Stimulated activated CD4-positive, alpha-beta T cell treated with anti-CD3 and anti-CD28 coated beads, Interleukin-12 subunit alpha, Interleukin-12 subunit beta, amount 100 ng/mL, for 4 hours (primary cell): ENCODE data around the gene CAMKMT.
"Not testable (repeated sequence)": the region's sequence is repeated elsewhere in the genome, so short reads cannot be mapped to it uniquely, and the experiment has no call there.

Experiments
- DNase-seq: peaks from one replicate; pipeline ENCODE4 v3.0.0-alpha.2; 2020

CAMKMT gene

GRCh38 chr2:44559108-44559507 is 197.4 kb downstream of the CAMKMT start:
- DNase-seq, result no peak

- peak; percentile 2 for DNase-seq
Measured at GRCh38 chr2:44560352-44560751, 198.6 kb downstream of the CAMKMT start.

DNA sequence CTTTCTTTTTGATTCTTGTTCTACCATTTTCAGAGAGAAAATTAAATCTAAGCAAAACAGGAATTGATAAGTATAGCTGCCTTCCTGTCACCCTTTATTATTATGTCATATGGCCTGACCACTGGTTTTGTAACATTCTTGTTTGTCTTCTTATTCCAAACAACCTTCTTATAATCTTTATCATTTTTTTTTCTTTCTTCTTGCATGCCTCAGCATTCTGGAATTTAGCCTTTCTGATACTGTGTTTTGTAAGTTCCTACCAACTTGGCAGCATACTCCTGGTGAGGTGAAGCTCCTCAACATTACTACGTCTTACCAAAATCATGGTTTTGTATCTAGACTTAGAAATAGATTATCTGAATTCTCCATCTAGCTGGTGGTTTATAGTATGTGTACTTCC is 199.2 kb downstream of the CAMKMT start:
- DNase-seq, result no peak

- no peak for DNase-seq
Measured at GRCh38 chr2:44562737-44563136, 201.0 kb downstream of the CAMKMT start.

- DNase-seq, result no peak
Measured at GRCh38 chr2:44564752-44565151, 203.0 kb downstream of the CAMKMT start.

GRCh38 chr2:44566059-44566458 is 204.3 kb downstream of the CAMKMT start:
- no peak for DNase-seq

- no peak for DNase-seq
Measured at GRCh38 chr2:44569491-44569890, 207.7 kb downstream of the CAMKMT start.

GRCh38 chr2:44570271-44570670 is 208.5 kb downstream of the CAMKMT start:
- no peak for DNase-seq

DNA sequence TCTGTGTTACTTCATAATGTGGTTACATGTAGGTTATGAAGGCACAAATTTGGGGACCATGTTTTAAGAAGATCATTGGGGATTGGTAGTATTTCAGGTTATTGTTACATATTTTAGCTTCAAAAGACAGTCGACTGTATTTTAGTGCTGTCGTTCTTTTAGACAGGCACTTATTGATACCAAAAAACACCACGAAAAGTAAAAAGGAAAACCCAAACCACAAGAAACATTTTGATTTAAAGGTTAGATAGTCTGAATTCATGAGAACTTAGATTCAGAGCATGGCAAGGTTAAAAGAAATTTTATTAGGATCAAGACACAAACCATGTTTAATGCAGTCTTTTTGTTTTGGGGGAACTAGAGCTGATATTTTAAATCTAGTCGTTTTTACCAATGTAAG is 209.0 kb downstream of the CAMKMT start:
- no peak for DNase-seq

DNA sequence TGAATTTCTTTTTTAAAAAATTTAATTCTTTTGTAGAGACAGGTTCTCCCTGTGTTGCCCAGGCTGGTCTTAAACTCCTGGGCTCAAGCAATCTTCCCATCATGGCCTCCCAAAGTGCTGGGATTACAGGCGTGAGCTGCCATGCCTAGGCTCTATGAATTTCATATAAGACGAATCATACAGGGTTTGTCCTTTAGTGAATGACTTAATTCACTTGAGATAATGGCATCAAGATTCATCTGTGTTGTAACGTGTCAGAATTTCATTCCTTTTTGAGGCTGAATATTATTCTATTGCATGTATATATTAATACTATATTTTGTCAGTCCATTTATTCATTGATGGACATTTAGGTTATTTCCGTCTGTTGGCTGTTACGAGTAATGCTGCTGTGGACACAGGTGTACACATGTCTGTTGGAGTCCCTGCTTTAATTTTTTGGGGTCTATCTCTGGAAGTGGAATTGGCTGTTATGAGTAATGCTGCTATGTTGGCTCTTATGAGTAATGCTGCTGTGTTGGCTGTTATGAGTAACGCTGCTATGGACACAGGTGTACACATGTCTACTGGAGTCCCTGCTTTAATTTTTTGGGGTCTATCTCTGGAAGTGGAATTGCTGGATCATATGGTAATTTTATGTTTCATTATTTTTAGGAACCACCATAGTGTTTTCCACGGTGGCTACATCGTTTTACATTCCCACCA is 210.6 kb downstream of the CAMKMT start:
- no peak for DNase-seq

- DNase-seq, result no peak
Measured at GRCh38 chr2:44573996-44574395, 212.2 kb downstream of the CAMKMT start.

DNA sequence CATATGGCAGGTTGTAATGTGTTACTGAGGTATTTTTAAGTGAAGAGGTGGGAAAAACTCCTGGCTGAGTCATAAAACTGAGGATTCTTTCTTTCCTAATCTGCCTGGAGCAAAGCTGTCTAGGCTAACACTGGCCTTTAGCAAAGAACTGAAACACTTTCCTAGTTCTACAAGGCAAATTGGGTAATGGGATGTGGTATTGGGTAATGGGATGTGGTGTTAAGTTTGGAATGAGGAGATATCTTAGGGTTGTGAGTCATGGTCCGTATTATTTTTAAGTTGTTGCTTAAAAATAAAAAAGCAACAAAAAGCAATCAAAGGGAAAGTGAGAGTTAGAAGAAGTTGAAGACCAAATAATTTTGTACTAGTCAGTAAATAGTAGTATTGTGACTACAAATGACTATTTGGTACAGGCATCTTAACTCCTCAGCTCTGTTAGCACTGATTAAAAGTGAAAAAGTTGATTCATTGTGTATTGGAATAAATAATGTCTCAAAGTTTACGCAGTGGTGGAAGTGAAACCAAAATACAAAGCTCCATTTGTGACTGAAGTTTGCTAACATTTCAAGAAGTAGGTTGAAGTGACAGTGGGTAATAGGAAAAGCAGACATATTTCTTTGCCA is 216.8 kb downstream of the CAMKMT start:
- no peak for DNase-seq

DNA sequence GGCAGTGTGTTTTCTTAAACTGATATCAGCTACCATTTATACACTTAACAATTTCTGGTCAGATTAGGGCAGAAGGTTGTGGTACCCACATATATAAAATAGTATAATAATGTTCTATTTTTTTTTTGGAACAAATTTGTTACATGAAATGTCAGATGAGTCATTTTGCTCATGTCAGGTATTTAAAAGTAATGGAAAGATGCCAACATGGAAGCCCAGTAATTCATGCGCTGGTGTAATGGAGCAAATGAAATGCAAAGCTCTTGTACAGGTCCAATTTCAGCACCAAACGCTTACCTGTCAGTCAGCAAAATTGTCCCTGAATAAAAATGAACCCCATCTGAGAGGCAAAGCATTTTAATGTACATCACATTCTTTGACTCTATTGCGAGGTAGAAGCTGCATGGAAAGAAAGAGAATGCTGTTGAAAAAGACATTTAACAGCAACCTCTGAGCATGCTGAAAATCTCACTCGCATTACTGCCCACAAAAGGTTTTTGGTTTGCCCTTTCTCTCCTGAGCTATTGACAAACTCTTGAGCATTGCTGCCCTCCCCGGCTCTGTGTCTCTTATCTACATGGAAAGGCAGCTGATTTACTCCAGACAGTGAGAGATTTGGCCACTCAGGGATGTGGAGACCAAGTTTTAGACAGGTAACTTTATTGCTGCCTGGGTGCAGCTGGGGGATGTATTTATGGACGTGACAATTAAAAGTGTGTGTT is 217.5 kb downstream of the CAMKMT start:
- no peak for DNase-seq

DNA sequence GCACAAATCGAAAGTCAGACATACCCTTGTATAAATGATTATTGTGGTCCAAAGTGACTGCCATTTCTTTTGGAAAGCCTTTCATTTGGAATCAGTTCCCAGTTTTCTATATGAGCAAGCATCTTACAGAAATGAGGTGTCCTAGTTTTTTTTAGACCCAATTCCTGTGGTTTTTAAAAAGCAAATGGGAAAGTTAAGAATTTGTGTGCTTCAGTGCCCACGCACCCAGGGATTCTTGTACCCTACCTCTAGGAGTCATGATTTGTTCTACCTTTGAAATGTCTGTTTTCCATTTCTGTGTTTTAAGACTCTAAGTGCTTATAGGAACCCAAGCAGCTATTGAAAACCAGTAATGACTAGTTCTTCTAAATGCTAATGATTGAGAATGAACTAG is 218.1 kb downstream of the CAMKMT start:
- no peak for DNase-seq

DNA sequence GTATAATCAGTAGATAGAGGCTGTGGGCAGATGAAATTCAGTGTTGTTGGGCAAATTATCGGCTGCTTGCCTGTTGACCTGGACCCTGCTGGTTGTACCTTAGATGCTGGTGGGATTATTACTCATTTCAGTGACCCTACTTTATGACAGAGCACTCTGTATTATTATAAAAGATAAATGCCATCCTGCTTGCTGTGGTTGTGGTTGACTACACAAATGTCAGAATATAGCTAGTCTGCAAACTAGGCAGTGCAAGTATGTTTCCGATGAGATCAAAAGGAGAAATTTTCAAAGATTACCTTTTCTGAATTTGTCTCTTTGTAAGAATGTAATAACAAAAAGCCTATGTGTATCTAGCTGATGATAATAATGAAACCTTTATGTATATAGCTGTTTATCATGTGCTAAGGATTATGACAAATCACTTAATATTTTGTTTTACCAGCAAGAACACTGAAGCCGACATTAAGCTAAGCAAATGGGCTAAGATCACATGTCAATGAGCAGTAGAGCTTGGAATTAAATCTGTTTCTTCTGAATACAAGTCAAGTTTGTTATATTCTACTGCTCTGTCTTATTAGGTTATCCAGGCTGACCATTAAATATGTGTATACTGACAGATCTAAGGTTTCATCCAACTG is 219.2 kb downstream of the CAMKMT start:
- no peak for DNase-seq

DNA sequence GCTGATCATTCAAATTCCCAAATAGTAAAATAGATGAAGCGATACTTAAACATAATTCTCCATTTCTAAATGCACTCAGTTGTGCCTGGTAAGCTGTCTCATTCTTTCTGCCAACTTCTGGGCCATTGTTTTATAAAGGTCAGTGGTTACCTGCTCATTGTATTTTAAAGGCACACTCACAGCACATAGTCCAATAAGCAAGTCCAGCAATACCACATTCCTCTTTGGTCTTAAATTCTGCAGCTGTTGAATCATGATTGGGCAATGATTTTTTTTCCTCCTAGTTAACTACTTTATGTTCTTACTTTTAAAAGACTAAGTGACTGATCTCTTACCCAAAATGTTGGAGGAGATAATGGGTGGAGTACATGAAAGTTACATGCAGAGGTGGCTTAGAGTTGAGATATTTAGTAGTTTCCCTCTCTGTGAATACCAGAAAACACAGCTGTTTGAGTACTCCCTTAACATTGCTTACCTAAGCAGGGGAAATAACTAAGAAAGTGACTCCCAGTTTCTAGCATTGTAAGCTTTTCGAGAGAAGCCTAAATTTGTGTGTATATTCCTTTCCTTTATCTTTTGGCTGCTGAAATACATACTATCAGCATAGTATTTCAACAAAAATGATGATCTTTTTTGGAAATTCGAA is 220.7 kb downstream of the CAMKMT start:
- DNase-seq, result no peak

- not testable (repeated sequence) for DNase-seq
Measured at GRCh38 chr2:44595615-44596014, 233.9 kb downstream of the CAMKMT start.

- DNase-seq, result no peak
Measured at GRCh38 chr2:44596537-44597320, 235.0 kb downstream of the CAMKMT start.

GRCh38 chr2:44598330-44599119 is 236.8 kb downstream of the CAMKMT start:
- DNase-seq, result no peak

GRCh38 chr2:44599130-44599529 is 237.4 kb downstream of the CAMKMT start:
- no peak for DNase-seq

- DNase-seq, result no peak
Measured at GRCh38 chr2:44602446-44602845, 240.7 kb downstream of the CAMKMT start.
